Midbrain (tissue), 1 donor: ENCODE results near the gene NRXN2.

ENCODE experiments used
- DNase-seq: peaks from one replicate; lab custom pipeline; 2025; lab: John Stamatoyannopoulos, UW

Gene NRXN2

GRCh38 chr11:64743591-64744543 is 20.9 kb upstream of the NRXN2 start, which contains the start of gene RASGRP2:
Gene RASGRP2, minus strand, starts transcription at chr11:64744142. Its CDS starts 1,276 bp downstream, at chr11:64742866.
- DNase-seq: peak; percentile 40

- DNase-seq: peak; percentile 30
These were observed 20.0 kb upstream of the NRXN2 start for GRCh38 chr11:64742889-64743590.

DNA sequence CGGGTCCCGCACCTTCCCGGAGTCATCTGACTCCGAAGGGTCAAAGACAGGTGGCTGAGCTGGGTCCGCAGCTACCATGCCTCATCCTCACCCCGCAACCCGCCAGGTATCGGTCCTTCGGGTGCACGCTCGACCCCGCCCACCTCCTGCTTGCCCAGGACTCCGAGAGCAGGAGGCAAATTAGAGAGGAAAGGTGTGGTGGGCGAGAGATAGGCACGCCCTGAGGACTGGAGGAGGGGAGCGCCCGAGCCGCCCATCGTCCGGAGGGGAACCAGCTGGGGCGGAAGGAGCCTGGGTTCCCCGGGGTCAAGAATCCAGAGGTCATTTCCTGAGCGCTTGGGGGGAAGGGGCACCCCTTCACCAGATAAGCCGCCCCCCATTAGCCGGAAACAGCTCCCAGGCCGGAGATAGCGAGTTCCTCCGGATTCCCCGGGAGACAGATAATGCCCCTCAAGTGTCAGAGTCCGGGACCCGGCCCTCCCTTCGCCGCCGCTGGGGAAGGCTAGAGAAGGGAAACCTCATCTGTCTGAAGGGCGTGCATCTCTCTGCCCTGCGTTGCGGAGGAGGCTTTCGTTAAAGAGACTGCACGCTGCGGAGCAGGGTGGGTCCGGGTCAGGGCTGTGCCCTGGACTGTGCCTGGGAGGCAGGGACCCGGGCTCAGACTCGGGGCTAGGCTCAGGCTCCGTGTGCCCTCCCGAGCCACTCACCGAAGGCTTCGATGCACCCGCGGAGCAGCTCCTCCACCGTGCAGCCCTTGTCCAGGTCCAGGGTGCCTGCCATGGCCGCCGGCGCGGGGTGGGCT is 19.3 kb upstream of the NRXN2 start:
- DNase-seq: no peak

GRCh38 chr11:64741375-64742086 is 18.5 kb upstream of the NRXN2 start:
- no peak for DNase-seq

- DNase-seq: no peak
These were observed 16.9 kb upstream of the NRXN2 start for GRCh38 chr11:64739871-64740270.

DNA sequence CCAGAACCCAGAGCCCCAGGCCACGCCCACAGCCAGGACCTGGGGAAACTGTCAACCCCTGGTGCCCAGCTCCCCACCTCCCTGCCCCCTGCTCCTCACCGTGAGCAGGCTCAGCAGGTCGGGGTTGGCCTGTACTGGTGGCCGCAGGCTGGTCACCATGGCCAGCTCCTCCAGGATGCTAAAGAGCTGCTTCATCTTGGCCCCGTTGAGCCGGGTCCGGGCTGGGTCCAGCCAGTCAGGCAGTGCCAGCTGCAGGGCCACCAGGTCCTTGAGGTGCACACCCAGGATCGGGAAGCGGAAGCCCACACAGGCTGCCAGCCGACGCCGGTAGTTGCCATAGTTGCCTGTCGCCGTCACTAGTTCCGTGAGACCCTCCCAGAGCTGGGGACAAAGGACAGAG is 13.7 kb upstream of the NRXN2 start:
- DNase-seq: no peak

GRCh38 chr11:64735725-64736259 is 12.8 kb upstream of the NRXN2 start:
- no peak for DNase-seq

GRCh38 chr11:64734811-64735724 is 12.1 kb upstream of the NRXN2 start:
- no peak for DNase-seq

GRCh38 chr11:64731601-64732000 is 8.6 kb upstream of the NRXN2 start:
- DNase-seq: no peak

- no peak for DNase-seq
These were observed 6.9 kb upstream of the NRXN2 start for GRCh38 chr11:64729851-64730382.

GRCh38 chr11:64728757-64729365 is 5.9 kb upstream of the NRXN2 start:
- DNase-seq: no peak

GRCh38 chr11:64726867-64727530 is 4.0 kb upstream of the NRXN2 start:
- DNase-seq: no peak

GRCh38 chr11:64726211-64726641 is 3.2 kb upstream of the NRXN2 start:
- DNase-seq: no peak

GRCh38 chr11:64724863-64725532 is 2.0 kb upstream of the NRXN2 start:
- no peak for DNase-seq

DNA sequence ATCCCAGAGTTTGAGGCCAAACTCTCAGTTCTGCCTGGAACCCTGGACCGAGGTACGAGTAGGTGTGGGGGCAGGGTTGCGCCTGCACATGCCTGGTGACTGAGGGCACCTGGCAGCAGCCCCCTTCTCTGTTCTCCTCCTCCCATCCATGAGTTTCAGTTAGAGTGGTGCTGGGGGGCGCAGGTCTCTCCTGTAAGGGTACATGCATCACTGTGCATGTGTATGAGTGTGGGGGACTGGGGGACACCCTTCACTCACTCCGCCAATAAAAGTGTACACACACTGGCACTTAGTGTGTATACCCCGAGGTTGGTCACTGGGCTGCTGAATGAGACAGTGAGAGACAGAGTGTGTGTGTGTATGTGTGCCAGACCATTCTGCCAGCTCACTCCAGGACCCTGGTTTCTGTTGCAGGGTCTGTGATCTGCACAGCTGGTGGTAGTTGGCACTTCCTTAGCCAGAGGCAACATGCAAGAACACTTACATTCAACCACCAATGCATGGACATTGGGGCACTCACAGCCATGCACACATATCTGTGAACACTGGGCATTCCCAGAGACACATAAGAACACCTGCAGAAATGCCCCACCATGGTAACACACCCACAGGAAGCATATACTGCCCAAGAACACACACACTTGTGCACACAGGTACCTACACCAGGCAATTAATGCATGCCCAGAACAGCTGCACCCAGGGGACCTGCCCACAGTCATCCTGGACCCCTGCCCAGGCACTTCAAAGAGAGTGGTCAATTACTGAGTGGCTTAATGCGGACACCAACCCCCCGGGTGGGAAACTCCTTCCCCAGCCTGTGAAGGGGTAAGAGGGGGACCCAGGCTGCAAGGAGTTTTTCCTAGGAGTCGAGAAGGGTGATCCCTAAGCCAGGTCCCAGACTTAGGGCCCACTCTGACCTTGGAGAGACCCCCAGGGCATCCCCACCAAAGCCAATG is 1.2 kb upstream of the NRXN2 start:
- no peak for DNase-seq

GRCh38 chr11:64722141-64723065 is 594 bp downstream of the NRXN2 start:
- no peak for DNase-seq
